Limb (tissue), 2 donors: ENCODE results near the gene HOXC12.

ENCODE experiments used
- DNase-seq, 2 donors: peaks; one replicate each; pipeline ENCODE4 v3.0.0-alpha.2; 2016; ENCODE audit errors: extremely low spot score in 2 of 2

The HOXC12 gene

DNA sequence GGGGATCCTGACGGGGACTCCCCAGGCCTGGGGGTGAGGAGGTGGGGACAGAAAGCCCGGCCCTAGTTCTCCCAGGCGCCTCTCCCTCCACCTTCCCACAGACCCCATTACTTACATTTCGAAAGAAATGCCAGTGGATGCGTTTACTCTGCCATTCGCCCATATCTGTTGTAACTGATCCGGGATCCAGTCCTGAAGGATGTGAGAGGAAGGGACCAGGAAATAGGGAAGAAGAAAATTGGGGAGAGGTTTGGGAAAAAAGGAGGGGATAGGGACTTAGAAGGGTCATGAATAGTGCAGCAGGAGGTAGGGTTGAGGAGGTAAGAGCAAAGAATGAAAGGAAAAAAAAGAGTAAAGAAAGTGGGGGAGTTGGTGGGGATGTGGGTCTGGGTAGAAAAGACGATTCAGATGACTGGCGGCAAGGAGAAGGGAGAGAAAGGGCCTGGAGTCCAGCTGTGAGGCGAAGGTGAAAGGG lies 1.1 kb downstream of the HOXC12 start:
- DNase-seq: no peak

GRCh38 chr12:53956251-53956887 lies 1.7 kb downstream of the HOXC12 start:
- DNase-seq: no peak

DNA sequence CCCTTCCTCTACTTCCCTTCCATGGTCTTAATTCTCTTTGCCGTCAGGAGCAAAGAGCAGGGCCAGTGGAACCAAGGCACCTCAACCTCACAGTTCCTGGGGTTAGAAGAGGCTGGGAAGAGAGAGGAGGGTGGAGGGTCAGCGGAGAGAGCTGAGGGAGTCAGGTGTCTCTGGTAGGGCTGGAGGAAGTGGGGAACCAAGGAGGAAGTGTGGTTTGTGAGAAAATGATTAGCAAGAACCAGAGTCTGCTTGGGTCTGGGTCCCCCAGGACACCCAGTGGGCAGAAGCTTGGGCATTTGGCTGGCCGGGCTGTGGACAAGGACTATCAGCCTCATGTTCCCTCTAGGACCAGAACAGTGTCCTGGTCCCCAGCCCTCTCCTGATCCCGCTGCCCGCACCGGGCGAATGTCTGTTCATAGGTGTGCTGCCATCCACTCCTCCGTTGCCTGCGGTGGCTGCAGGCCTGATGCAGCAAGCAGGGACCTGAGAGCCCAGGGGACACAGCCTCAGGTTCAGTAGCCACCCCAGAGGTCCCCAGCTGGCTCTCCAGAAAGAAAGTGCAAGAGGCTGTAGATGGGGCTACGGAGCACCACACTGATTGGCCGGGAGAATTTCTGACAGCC lies 2.3 kb downstream of the HOXC12 start:
- DNase-seq: no peak

DNA sequence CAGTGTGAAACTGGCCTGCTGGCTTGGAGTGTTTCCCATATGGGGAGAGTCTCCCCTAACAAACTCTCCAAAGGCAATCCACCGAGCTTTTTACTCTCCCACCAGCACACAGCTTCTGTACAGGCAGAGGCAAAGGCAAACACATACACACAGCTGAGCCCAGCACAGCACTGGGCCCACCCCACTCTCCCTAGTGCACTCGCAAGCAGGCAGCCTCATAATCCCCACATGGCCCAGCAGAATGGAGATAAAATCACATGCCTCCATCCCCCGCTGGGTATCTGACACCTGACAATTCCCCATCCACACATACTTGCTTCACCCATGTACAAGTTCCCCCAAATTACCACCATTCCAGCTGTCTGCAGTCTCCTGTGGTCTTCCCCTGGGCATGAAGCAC lies 3.4 kb downstream of the HOXC12 start:
- DNase-seq: no peak

GRCh38 chr12:53959314-53959713 lies 4.6 kb downstream of the HOXC12 start:
- DNase-seq: no peak

DNA sequence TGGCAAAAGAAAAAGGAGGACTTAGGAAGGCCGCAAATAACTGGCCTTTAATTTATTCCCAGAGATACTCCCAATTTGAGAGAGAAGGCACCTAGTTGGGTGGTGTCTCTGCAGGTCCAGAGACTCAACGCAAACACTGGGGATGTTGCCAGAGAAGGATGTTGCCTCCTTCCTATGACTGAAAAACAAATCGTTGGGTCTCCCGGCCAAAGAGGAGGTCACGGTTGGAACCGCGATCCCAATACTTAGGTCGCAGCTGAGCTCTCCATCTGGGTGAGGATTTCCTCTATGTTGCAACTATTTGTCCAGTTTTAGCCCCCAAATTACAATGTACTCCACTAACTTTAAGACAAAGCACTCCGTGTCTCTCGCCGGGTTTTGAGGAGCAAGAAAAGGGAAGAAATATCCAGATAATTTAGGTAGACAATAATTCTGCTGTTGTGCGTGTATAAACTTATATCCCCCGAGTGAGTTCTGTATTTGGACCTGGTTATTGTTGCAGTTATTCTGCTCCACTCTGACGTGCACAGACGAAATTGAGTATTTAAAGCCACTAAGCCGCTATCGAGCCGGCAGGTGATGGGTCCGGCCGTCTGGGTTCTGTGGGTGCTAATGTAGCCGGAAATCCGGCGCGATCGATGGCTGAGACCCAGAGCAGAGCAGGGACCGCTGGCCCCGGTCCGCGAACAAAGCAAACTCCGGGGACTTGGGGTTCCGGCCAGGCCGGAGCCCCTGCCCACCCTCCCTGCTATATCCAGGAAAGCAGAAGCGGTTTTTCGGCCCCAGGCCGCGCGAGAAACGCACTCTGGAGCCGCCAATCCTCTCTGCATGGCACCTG lies 5.7 kb downstream of the HOXC12 start:
- DNase-seq: no peak

- no peak for DNase-seq
Measured at GRCh38 chr12:53961025-53961761, 6.5 kb downstream of the HOXC12 start.

GRCh38 chr12:53963005-53963404 lies 8.3 kb downstream of the HOXC12 start:
- no peak for DNase-seq

GRCh38 chr12:53963434-53964314 lies 9.0 kb downstream of the HOXC12 start:
- DNase-seq: no peak

DNA sequence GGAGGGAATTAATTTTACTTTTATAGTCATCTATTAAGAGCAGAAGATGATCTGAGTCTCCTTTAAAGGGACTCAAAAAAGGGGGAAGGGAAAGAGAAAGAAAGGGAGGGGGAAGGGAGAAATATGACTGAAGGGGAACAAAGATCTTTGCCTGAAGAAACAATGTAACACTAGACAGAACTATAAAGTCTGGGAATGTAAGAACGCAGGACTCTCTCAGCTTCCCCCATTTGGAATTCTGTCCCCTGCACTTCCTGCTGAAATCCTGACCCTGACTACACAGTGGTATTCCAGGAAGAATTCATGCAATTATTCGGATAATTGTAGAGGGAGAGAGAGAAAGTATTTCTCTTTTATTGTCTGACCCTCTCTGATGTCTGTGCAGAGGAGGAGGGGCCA lies 9.6 kb downstream of the HOXC12 start:
- DNase-seq: no peak

- DNase-seq: no peak
Measured at GRCh38 chr12:53965281-53966084, 10.8 kb downstream of the HOXC12 start.

GRCh38 chr12:53966085-53966384 lies 11.3 kb downstream of the HOXC12 start:
- DNase-seq: no peak

- DNase-seq: no peak
Measured at GRCh38 chr12:53966385-53967133, 11.9 kb downstream of the HOXC12 start.

DNA sequence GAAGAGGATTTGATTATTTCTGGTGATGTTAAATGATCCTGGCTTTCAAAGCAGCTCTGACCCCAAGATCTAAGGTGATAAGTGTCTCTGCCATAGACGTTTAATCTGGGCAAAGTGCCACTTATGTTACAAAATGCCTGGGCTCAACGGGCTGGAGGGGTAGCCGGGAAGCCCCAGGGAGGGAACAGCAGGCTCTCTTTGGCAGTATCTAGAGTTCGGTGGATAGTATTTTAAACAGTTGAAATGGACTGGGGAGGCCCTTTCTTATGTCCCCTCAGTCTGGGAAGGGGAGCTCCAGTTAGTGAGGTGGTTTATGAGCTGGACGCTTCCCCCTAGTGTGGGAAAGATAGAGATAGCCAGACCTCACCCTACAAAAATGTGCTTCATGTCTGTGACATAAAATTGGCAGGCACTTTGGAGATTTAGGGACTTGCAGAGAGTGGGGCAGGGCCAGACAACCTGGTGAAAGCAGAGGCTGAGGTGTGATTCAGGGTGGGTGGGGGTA lies 12.8 kb downstream of the HOXC12 start:
- DNase-seq: no peak

DNA sequence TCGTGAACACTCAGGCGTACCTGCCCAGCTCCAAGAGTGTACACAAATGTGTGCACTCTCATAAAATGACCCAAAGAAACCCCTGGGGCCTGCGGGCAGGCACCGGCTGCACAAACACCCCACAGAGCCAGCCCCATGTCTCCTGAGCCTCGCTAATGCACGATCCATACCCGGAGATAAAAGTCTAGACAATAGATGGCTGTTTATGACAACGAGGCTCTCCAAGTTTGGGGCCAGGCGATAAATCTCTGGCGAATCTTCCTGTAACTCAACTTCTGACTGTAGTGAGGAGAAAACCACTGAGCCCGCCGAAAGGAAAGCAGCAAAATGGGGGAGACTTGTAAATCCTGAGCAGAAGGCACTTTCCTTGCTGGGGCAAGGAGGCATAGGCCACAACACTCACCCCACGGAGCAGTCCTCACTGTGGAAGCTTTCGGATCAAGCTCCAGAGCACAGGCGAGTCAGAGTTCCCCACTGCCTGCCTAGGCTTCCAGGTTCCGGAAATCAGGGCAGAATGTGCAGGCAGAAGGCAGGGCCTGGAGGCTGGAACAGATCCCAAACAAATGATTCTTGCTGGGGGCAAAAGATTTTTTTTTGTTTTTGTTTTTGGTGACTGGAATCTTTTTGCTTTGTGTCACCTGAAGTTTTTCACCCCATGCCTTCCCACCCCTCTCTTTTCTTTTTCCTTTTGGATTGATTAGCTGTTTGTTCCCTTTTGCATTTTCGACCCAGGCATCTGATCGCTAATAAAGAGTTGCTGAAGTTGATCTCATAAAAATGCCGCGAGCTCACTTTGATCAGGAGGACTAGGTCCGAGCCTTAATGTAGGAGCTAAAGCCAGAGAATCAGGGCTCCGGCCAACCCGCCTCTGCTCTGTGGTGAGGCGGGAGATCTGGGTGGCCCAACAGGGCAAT lies 13.8 kb downstream of the HOXC12 start:
- no peak for DNase-seq

DNA sequence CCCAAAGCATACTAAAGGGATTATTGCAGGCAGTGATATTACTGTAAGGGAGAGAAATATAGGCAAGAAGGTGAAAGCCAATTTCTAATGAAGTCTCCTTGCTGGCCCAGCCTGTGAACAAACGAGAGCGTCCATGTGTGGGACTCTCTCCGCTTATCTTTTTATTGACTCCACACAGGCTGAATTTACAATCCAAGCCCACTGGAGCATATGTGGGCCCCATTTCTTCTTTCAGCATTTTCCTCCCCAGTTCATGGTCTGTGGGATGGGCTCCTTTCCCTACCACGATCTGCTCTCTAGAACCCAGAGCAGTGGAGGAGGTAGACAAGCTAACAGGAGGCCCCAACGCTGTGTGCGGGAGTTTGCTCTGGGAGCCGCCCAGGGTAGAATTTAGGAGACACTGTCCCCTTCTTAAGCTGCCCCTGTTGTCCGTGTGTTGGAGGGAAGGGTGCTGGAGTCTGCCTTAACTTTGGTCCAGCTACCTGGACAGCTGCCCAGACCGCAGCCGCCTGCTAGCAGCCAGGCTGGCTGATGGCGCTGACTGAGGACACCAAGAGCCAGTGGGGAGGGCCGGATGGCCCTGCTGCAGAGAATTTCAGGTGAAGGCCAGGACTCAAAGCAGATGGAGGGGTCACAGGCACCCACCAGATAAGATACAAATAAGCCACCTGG lies 15.0 kb downstream of the HOXC12 start:
- no peak for DNase-seq

GRCh38 chr12:53970451-53970850 lies 15.7 kb downstream of the HOXC12 start:
- DNase-seq: no peak

GRCh38 chr12:53971129-53971528 lies 16.4 kb downstream of the HOXC12 start:
- no peak for DNase-seq
